Heart left ventricle (tissue), 16 donors: ENCODE measurements around the gene RASEF. TPM values are rescaled to one million over a fixed set of nuclear protein-coding genes. Genes with fewer than 3 reads are reported as not detected.

Experiments used
- ATAC-seq, 4 donors: fragments of 200-7000 bp; cut with Tn5 transposase; one replicate each; pipeline ENCODE4 v1.9.1; 2020 to 2022; ENCODE audit warnings: moderate library complexity in 4 of 4, mild to moderate bottlenecking in 3 of 4, moderate number of reproducible peaks in 1 of 4
- DNase-seq, 5 donors: peaks; one replicate each; pipeline ENCODE4 v3.0.0-alpha.2; 2020
- H3K27ac ChIP-seq, 12 donors: fragments of 200-600 bp; sonication (generic) in 4 of 12; one replicate each; pipeline versions ENCODE4 v1.5.0 to v1.8.0; 2016 to 2022; ENCODE audit warnings: mild to moderate bottlenecking in 2 of 12
- H3K27me3 ChIP-seq, 9 donors: fragments of 200-600 bp; sonication (generic) in 2 of 9; one replicate each; pipeline versions ENCODE4 v1.5.1 to v1.8.0; 2016 to 2022; ENCODE audit warnings: mild to moderate bottlenecking in 3 of 9
- H3K36me3 ChIP-seq, 9 donors: fragments of 200-600 bp; sonication (generic) in 2 of 9; one replicate each; pipeline versions ENCODE4 v1.5.0 to v1.8.0; 2018 to 2022; ENCODE audit warnings: mild to moderate bottlenecking in 2 of 9
- H3K4me1 ChIP-seq, 12 donors: fragments of 200-600 bp; sonication (generic) in 4 of 12; one replicate each; pipeline versions ENCODE4 v1.5.0 to v1.8.0; 2016 to 2022; ENCODE audit warnings: mild to moderate bottlenecking in 3 of 12
- H3K4me3 ChIP-seq, 12 donors: fragments of 200-600 bp; sonication (generic) in 4 of 12; one replicate each; pipeline versions ENCODE4 v1.5.0 to v1.8.0; 2017 to 2022; ENCODE audit warnings: mild to moderate bottlenecking in 9 of 12, moderate library complexity in 4 of 12
- H3K9me3 ChIP-seq, 12 donors: fragments of 200-600 bp; sonication (generic) in 4 of 12; one replicate each; pipeline versions ENCODE4 v1.5.0 to v1.8.0; 2016 to 2022; ENCODE audit warnings: mild to moderate bottlenecking in 1 of 12
- CTCF ChIP-seq, 12 donors: fragments of 200-600 bp; sonication (generic) in 4 of 12; IDR thresholded peaks; one replicate each; pipeline versions ENCODE4 v1.5.0 to v1.8.0; 2018 to 2022; ENCODE audit warnings: antibody characterized with exemption in 12 of 12, mild to moderate bottlenecking in 5 of 12
- POLR2A ChIP-seq, 2 donors: fragments of 450-650 bp; IDR thresholded peaks; one replicate each; pipeline ENCODE4 v1.6.1; 2017; ENCODE audit warnings: antibody characterized with exemption in 2 of 2, mild to moderate bottlenecking in 2 of 2, moderate library complexity in 2 of 2
- WGBS, 4 donors: extraction: QIAGEN DNeasy Blood & Tissue Kit in 2 of 4; methylation state at CpG; one replicate each; pipeline versions ENCODE4 v1.1.5 to v1.1.7; 2013 to 2018; 5-methylcytosine and 5-hydroxymethylcytosine counted together
- intact Hi-C, 10 donors: fragments of 100-400 bp; cut with DNase I; formaldehyde crosslinking; loops; one replicate each; pipeline versions ENCODE4 v1.11.1 to v1.14.2; 2022
- polyA plus RNA-seq, 2 donors: library from polyadenylated mRNA; stranded (reverse); fragments of 200-250 nt; gene quantifications; one replicate each; pipeline ENCODE4 v1.2.3, GENCODE V29; 2013
- total RNA-seq, 9 donors: library from RNA; depleted of rRNA in 2 of 9; stranded (reverse); fragments of >200 nt in 2 of 9; fragmentation: NEBNext Ultra II Directional in 3 of 9; extraction: Animal tissue kit (Norgen Biotek cat#: 25700) in 3 of 9; gene quantifications; one replicate each; pipeline versions ENCODE4 v1.1.0 to v1.2.4, GENCODE V29; 2016 to 2023
- donor health status: ischemic (EF 13 %, LVEDD 7.1; RV severe dilation, severe dysfunction).
- donor health status: healthy with polysubstance abuse.
- donor health status: DM: no; HTN: yes; CAD: no.
- donor health status: DM: no; HTN: no; CAD: no.
- donor health status: ischemic (EF 25% LVEDD 6.9; RV normal size, moderate dysfunction).
- donor health status: ischemic (EF 25% LVEDD 5.7; RV mildly dilated, moderate dysfunction).
- donor health status: healthy.
- donor health status: DM: yes; HTN: yes; CAD: no.
- donor health status: ischemic (EF 35%, LVEDD 5.7; RV mildly dilated, moderate dysfunction).
- donor health status: nonischemic (EF 11% LVEDD 7.7; RV severe dilation, severe dysfunction).
- donor health status: DM: yes; HTN: yes; CAD: no.
- donor health status: PGD.
- donor health status: ischemic (EF 29% LVEDD 5.4; RV normal size, mild dysfunction).
- donor health status: nonischemic (EF 23%, LVEDD 6.1; RV moderate dilation, normal function).

Gene RASEF
- total and polyA plus RNA-seq, 11 donors = 0.05 to 0.20 (median 0.08) TPM; not detected in 4

- ATAC-seq (no peak), DNase-seq (no peak)
- Histone ChIP-seq H3K36me3 (no peaks in the 10 kb centered on the region), H3K4me1 (peaks cover 0 to 16% (median 2%) of the 10 kb centered on the region in 12 donors), H3K4me3 (no peak overlapping the region), H3K27ac (no peak overlapping the region), H3K27me3 (no peaks in the 10 kb centered on the region), H3K9me3 (peaks cover 0 to 18% (median 0%) of the 10 kb centered on the region in 12 donors)
- intact Hi-C loops = no loop called here
- no peak for TF ChIP-seq POLR2A (IDR thresholded peaks at IDR 0.05)
- TF ChIP-seq CTCF (IDR thresholded peaks at IDR 0.05) = no peak
- 86 to 89% (median 88%) methylated on average over 2 of the region's 2 CpGs for WGBS, 4 donors
These were observed 47.0 kb downstream of the RASEF start for GRCh38 chr9:83015897-83016296.

GRCh38 chr9:83013867-83014605, 48.9 kb downstream of the RASEF start:
- H3K36me3 ChIP-seq = no peaks in the 10 kb centered on the region
- intact Hi-C loops = no loop called here
- WGBS, 4 donors = 87 to 94% (median 89%) methylated on average over 3 of the region's 3 CpGs
- H3K9me3 ChIP-seq = peaks cover 0 to 17% (median 0%) of the 10 kb centered on the region in 12 donors
- no peak for ATAC-seq
- H3K27ac ChIP-seq = no peak overlapping the region
- no peak overlapping the region for H3K4me3 ChIP-seq
- H3K4me1 ChIP-seq = peaks cover 0 to 16% (median 2%) of the 10 kb centered on the region in 12 donors
- no peak for DNase-seq
- no peaks in the 10 kb centered on the region for H3K27me3 ChIP-seq
- TF ChIP-seq POLR2A (IDR thresholded peaks at IDR 0.05) (no peak), CTCF (IDR thresholded peaks at IDR 0.05) (no peak)

- H3K27me3 ChIP-seq = no peaks in the 10 kb centered on the region
- peaks cover 0 to 16% (median 2%) of the 10 kb centered on the region in 12 donors for H3K4me1 ChIP-seq
- H3K9me3 ChIP-seq = peaks cover 0 to 9% (median 0%) of the 10 kb centered on the region in 12 donors
- intact Hi-C loops = no loop called here
- peak overlapping the region in 2 of 12 donors; percentile 37 to 41 for H3K27ac ChIP-seq
- DNase-seq (no peak), ATAC-seq (no peak)
- TF ChIP-seq POLR2A (IDR thresholded peaks at IDR 0.05) = no peak
- WGBS, 4 donors = 52 to 64% (median 62%) methylated on average over 7 of the region's 7 CpGs
- no peak overlapping the region for H3K4me3 ChIP-seq
- no peaks in the 10 kb centered on the region for H3K36me3 ChIP-seq
These were observed 49.8 kb downstream of the RASEF start for GRCh38 chr9:83012922-83013838.

GRCh38 chr9:83012168-83012921, 50.6 kb downstream of the RASEF start:
- no peaks in the 10 kb centered on the region for H3K36me3 ChIP-seq
- H3K27me3 ChIP-seq = no peaks in the 10 kb centered on the region
- peaks cover 0 to under 1% (median 0%) of the 10 kb centered on the region in 12 donors for H3K9me3 ChIP-seq
- TF ChIP-seq CTCF (IDR thresholded peaks at IDR 0.05) (no peak), POLR2A (IDR thresholded peaks at IDR 0.05) (no peak)
- peaks cover 0 to 16% (median 2%) of the 10 kb centered on the region in 12 donors for H3K4me1 ChIP-seq
- intact Hi-C loops = no loop called here
- ATAC-seq = no peak
- no peak for DNase-seq
- H3K4me3 ChIP-seq = peak overlapping the region in 1 of 12 donors; percentile 6
- peak overlapping the region in 6 of 12 donors; percentile 2 to 41 (median 32) for H3K27ac ChIP-seq
- 34 to 42% (median 40%) methylated on average over 4 of the region's 4 CpGs for WGBS, 4 donors
